SKM-1 (cell line): Measurements from ENCODE around the gene MAPKAP1.

Experiments
- DNase-seq: peaks from one replicate; lab custom pipeline; 2025; ENCODE audit not compliant: unreplicated experiment; lab: John Stamatoyannopoulos, UW

Gene MAPKAP1

DNA sequence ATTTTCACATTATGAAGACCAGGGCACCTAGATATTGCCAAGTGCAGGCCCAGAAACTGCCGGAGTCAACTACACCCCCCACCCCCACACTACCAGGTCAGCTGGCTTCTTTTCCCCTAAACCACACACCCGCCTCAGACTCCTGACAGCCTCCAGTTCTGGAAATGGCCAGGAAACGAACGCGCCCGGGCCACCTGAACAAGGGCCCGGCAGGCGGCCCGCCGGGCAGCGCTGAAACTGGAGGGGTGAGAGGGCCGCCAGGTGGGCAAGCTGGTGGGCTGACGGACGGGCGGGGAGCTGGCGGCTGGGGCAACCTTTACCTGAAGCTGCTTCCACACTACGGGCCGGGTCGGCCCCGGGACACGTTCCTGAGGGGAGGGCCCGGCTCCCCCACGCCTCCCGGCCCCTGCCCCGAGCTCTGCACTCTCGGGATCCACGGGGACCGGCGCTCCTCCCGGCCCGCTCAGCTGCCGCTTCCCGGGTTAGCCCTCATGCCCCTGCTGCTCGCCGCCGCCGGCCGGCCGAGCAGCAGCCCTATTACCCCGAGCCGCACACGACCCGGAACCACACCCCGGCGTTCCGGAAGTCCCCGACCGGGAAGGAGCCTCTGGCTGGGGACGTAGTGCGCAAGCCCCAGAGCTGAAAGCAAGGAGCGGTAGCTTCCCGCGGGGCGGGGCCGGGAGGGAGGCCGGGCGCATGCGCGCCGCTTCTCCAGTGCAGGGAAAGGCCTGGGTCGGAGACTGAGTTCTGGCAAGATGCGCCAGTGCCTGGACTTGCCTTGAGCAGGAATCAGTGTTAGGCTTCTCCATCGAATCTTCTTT lies at the start of gene MAPKAP1:
Gene MAPKAP1 (minus strand): TSS at position 558 of the 821 bp plus-strand sequence. CDS start 34,634 bp downstream, outside the sequence.
- DNase-seq: peak; percentile 89

DNA sequence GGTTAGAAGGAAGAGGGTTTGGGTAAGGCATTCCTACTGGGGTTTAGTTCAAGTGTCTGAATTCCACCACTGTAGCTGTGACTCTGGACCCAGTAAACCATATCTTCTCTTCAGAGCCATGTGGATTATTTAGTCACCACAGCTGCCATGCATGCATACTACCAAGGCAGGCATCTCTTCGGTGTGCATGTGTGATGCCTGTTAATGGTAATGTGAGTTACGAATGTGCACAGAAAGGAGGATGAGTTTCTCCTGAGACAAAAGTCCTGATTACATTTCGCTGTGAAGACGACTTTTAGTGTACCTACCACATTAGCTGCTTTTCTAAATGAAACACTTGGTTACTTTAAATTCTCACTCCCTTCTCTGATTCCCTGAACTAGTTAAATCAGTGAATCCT lies 49.5 kb upstream of the MAPKAP1 start:
- DNase-seq: no peak

DNA sequence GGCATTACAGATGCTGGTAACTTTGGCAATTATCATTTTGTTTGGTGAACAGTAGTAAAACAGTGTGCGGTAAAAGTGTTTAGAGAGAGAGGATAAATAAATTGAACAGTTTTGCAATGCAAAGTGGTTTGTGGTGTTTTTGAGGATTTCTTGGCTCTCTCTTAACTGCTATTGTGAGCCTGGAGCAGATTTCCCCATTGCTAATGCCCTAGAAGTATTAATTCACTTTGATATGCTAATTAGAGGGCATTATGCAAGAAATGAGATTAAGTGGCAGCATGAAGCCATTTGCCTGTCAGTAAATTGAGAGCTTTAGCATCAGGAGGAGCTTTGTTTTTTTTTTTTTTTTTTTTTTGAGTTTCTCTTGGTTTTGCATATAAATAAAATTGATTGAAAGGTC lies 48.3 kb upstream of the MAPKAP1 start:
- DNase-seq: no peak

- DNase-seq: no peak
Measured at GRCh38 chr9:125754096-125754495, 47.1 kb upstream of the MAPKAP1 start.

GRCh38 chr9:125752070-125752628 lies 45.1 kb upstream of the MAPKAP1 start:
- DNase-seq: no peak

- DNase-seq: no peak
Measured at GRCh38 chr9:125750627-125751011, 43.6 kb upstream of the MAPKAP1 start.

DNA sequence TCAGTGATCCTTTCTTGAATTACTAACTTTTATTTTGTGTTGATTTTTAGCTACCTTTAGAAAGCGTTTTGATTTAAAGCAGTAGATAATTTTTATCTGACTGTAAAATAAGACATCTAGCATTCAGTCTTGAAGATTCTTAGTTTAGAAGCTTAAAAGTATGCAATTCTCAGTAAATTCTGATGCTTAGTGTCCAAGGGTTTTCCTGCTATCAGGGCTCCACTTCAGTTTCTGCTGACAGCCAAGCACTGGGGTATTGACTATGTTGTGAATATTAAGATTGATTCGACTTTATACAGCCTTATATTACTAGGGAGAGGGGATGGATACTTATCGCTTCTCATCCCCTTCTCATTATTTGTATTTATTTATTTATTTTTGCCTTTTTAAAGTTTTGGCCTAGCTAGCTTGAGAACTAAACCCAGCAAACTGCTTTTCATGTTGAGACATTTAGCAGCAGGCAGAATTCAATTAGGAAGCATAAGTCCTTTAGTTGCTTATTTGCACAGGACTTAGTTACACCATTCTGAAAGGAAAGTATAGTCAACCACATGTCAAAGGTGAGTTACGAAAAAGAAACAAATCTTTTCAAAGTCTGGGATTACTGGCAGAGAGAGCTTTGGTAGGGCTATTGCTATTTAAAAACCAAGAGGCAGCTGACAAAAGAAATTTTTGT lies 43.1 kb upstream of the MAPKAP1 start:
- DNase-seq: no peak

- no peak for DNase-seq
Measured at GRCh38 chr9:125749287-125749935, 42.4 kb upstream of the MAPKAP1 start.

GRCh38 chr9:125748446-125749099 lies 41.6 kb upstream of the MAPKAP1 start:
- no peak for DNase-seq

DNA sequence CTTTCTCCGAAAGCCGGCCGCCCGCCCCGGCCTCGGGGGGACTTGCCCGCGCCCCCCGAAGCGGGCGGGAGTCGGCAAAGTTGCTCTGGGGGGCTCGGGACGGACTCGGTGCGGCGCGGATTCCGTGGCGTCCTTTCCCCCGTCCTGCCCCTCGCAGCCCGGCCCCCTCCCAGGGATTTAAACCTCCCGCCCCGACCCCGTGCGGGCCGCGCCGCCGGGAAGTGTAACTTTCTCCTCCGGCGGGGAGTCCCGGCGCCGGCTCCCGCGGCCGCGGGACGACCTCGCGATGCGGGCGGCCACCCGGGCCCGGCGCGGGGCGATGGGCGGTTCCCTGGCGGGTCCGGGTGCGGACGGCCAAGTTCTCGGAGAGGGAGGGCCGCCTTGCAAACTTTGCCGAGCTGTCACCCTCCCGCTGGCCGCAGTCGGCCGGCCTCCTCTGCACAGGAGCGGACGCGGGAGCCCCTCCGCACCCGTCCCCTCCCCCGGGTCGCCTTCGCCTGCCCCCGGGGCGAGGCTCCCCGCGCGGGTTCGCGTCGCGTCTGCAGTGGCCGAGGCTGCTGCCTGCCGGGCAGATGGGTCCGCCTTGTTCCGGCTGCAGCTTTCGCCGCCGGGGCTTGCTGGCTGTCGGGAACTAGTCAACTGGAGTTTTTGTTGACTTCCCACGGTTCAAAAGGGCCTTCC lies 40.9 kb upstream of the MAPKAP1 start:
- no peak for DNase-seq

- no peak for DNase-seq
Measured at GRCh38 chr9:125747053-125747764, 40.2 kb upstream of the MAPKAP1 start, which contains the start of gene PBX3. PBX3 (plus strand) TSS chr9:125747373.

- DNase-seq: no peak
Measured at GRCh38 chr9:125746774-125747052, 39.7 kb upstream of the MAPKAP1 start.

DNA sequence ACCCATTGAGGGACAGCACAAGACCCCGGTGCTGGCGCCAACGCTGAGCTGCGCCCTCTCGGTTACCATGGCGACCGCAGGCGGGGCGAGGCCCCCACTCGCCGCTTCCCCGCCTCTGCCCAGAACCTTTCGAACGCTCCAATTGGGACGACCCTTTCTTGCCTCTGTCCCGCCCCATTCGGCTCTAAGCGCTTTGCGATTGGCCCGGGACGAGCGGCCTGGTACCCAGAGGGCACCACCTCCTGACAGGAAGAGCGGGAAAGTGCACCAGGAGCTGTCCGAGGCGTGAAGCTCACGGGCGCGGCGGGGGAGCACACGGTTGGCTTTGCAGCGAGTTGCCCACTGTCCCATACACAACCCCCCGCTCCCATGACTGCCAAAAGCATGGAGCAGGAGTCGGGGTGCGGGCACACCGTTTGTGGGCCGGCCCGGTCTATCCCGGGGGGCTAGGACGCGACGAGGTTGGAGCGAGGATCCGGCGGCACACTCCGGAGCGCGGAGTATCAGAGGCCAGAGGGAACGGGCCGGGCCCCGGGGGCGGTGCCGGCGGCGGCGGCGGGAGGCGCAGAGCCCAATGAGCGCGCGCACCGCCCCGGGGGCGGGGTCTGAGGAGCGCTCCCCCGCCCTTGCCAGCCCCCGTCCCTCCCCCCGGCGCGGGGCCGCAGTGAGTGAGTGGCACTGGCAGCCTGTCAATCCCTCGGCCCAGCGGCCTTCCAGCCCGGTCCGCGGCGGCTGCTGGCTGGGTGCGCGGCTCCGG lies 39.2 kb upstream of the MAPKAP1 start:
- peak; percentile 86 for DNase-seq

DNA sequence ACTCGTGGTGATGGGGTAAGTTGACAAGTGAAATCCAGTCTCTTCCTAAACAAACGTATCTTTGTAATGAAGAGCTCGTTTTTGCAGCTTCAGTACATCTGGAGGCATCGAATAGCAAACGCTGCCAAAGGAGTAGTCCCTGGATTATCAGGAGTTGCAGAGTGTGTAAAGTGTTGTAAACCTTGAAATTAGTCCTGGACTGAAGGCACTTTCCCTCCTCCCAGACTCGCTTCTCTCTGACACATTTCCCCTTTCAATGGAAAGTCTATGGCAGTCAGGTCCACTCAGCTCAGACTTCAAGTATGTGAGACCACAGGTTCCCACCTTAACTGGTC lies 38.6 kb upstream of the MAPKAP1 start:
- DNase-seq: no peak

DNA sequence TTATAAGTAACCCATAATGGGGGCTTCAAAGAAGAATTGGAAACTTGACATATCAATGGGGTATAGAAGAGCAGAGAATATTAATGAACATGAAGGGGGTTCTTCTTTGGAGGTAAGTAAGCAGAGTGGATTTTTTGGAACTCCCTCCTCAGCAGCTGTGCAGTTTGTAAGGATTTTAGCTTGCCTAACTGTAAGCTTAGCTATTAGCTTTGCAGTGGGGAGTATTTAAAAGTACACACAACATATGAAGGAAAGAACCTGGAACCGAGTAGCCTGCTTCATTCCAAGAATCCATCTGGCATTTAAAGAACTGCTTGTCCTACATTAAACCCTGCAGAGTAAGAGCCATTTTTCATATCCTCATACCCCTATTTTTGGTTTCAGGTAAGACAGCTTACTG lies 38.0 kb upstream of the MAPKAP1 start:
- DNase-seq: no peak

DNA sequence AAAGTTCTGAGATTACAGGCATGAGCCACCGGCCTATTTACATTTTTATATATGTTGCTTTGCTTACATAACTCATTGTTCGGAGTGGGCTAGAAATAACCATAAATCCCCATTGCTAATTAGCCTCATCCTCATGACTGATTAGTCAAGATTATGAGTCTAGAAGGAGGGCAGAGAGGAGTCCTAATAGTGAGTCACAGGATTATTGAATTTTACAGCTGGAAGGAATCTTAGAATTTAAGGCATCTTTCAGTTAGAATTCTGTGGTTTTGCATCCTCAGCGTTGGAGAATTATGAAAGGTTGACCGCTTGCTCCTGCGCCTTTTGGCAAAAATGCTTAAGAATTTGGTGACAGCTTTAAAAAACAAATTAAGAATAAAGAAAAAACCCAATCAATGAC lies 37.6 kb upstream of the MAPKAP1 start:
- DNase-seq: no peak

DNA sequence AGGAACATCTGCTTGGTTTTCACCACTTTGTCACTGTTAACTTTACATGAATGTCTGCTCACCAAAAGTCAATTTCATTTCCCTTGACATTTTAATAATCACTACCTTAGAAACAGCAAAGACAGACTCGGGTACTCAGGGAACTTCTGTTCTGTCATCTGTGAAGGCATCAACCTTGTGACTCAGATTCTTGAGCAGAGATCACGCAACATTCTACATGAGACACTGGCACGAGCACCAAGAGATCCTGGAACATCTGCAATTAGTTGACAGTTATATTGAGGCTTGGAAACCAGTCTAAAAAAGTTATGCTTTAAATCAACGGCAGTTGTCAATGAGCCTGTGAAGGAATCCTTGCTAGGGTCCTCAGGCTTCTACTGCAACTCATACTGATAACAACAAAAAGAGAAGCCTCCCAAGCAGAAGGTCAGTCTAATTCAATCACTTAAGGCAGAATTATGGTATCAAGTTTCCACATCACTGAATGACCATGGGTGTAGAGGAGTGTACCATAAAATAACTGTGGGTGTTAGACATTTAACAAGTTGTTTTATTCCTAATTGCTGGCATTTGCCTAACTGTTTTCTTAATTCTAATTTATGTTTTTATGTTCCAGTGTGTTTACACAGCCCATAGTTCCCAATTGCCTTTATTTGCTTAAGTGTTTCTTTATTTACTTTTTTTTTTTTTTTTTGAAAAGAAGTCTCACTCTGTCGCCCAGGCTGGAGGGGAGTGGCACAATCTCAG lies 36.8 kb upstream of the MAPKAP1 start:
- no peak for DNase-seq

DNA sequence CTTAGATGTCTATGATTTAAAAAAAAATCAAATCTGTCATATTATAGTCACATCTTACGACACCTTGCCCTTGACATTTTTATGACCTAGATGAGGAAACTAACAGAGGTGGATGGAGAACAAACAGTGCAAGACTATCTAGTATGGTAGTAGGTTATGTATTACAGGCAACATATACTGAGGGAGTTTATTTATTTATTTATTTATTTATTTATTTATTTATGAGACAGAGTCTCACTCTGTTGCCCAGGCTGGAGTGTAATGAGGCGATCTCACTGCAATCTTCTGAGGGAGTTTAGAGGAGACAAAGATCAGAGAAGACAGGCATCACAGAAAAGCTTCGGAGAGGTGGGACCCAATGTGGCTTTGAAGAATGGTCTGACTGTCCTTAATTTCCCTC lies 35.6 kb upstream of the MAPKAP1 start:
- no peak for DNase-seq

DNA sequence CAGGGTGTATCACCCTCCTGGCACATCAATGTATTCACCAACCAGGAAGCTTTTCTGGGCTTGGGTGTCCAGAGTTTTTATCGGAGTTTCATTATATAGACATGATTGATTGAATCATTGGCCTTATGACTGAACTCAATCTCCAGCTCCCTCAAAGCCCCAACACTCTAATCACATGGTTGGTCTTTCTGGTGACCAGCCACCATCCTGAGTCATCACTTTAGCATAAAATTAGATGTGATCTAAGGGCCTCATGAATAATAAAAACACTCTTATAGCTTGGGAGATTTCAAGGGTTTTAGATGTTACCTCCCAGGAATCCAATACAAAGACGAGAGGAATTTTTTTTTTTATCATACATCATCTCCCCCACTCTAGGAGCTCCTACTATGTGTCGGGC lies 32.4 kb upstream of the MAPKAP1 start:
- DNase-seq: no peak
